ENCODE data around the gene MYD88. TPM values are rescaled to one million over a fixed set of nuclear protein-coding genes. Genes with fewer than 3 reads are reported as not detected.

MYD88 gene
- total RNA-seq, 1 experiment from 2014 or later: 17.7 TPM

DNA sequence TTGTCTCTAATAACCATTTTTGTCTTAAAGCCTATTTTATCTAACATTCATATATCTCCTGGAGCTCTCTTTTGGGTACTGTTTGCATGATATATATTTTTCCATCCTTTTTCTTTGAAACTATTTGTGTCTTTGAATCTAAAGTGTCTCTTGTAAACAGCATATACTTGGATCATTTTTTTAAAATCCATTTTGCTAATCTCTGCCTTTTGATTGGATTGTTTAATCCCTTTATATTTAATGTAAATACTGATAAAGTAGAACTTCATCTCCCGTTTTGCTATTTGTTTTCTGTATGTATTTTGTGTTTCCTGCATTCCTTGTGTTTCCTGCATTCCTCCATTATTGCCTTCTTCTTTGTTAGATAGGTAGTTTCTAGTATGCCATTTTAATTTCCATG lies 32.9 kb upstream of the MYD88 start:
- H3F3A ChIP-seq (ENCODE audit: low read length, unreplicated experiment): no peaks in the 10 kb centered on the region
- no peaks in the 10 kb centered on the region for H3K4me1 ChIP-seq (ENCODE audit: insufficient read depth, low read length)
- BruUV-seq (replicated peaks): no TSS peak
- H3K27ac ChIP-seq (ENCODE audit: low read length): no peak overlapping the region
- no peaks in the 10 kb centered on the region for H3K79me2 ChIP-seq (ENCODE audit: low read length)
- no peaks in the 10 kb centered on the region for H3K9me2 ChIP-seq (replicated peaks; ENCODE audit: low read length)
- H3K4me3 ChIP-seq (ENCODE audit: low read length): no peak overlapping the region
- TF ChIP-seq EZH2phosphoT487 (IDR thresholded peaks at IDR 0.05; ENCODE audit: borderline replicate concordance, low read length): no peak
- TF ChIP-seq EZH2 (IDR thresholded peaks at IDR 0.05; ENCODE audit: low read length, unreplicated experiment): no peak
- TF ChIP-seq, protein P1, sequence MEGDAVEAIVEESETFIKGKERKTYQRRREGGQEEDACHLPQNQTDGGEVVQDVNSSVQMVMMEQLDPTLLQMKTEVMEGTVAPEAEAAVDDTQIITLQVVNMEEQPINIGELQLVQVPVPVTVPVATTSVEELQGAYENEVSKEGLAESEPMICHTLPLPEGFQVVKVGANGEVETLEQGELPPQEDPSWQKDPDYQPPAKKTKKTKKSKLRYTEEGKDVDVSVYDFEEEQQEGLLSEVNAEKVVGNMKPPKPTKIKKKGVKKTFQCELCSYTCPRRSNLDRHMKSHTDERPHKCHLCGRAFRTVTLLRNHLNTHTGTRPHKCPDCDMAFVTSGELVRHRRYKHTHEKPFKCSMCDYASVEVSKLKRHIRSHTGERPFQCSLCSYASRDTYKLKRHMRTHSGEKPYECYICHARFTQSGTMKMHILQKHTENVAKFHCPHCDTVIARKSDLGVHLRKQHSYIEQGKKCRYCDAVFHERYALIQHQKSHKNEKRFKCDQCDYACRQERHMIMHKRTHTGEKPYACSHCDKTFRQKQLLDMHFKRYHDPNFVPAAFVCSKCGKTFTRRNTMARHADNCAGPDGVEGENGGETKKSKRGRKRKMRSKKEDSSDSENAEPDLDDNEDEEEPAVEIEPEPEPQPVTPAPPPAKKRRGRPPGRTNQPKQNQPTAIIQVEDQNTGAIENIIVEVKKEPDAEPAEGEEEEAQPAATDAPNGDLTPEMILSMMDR (conservative IDR thresholded peaks at IDR 0.05; ENCODE audit: low read depth, low read length): no peak
- ChIA-PET CTCF (no interaction called here), POLR2A (ENCODE audit: unreplicated experiment) (no interaction called here)
- H3K27me3 ChIP-seq (ENCODE audit: low read length): peaks cover 4% of the 10 kb centered on the region; the same call in 1 of the 2 replicates
- H3K4me2 ChIP-seq (ENCODE audit: low read length): no peak overlapping the region
- no peak overlapping the region for H3K9ac ChIP-seq (ENCODE audit: low read length)
- H3K36me3 ChIP-seq (ENCODE audit: low read depth, low read length): no peaks in the 10 kb centered on the region
- DNase-seq: no peak
- no peak for ATAC-seq
- peaks cover 6% of the 10 kb centered on the region; the same call in 1 of the 2 replicates for H3K9me3 ChIP-seq (ENCODE audit: low read length)
- no peak overlapping the region for H2AFZ ChIP-seq (ENCODE audit: low read length)
- intact Hi-C loops (cut with micrococcal nuclease): no loop called here
- H4K20me1 ChIP-seq (ENCODE audit: low read length): no peaks in the 10 kb centered on the region

GRCh38 chr3:38107911-38108648 lies 30.4 kb upstream of the MYD88 start:
- Histone ChIP-seq H2AFZ (ENCODE audit: low read length) (no peak overlapping the region), H3K36me3 (ENCODE audit: low read depth, low read length) (no peaks in the 10 kb centered on the region), H3K79me2 (ENCODE audit: low read length) (no peaks in the 10 kb centered on the region), H3K4me1 (ENCODE audit: insufficient read depth, low read length) (no peaks in the 10 kb centered on the region), H3K9ac (ENCODE audit: low read length) (no peak overlapping the region), H3K27ac (ENCODE audit: low read length) (no peak overlapping the region), H3K4me2 (ENCODE audit: low read length) (no peak overlapping the region), H3F3A (ENCODE audit: low read length, unreplicated experiment) (no peaks in the 10 kb centered on the region), H3K9me2 (replicated peaks; ENCODE audit: low read length) (no peaks in the 10 kb centered on the region), H4K20me1 (ENCODE audit: low read length) (no peaks in the 10 kb centered on the region), H3K27me3 (ENCODE audit: low read length) (no peaks in the 10 kb centered on the region), H3K9me3 (ENCODE audit: low read length) (peaks cover 6% of the 10 kb centered on the region; the same call in 1 of the 2 replicates), H3K4me3 (ENCODE audit: low read length) (no peak overlapping the region)
- intact Hi-C loops (cut with micrococcal nuclease): no loop called here
- no peak for DNase-seq
- CTCF ChIA-PET: no interaction called here
- ATAC-seq: no peak
- no TSS peak for BruUV-seq (replicated peaks)
- POLR2A ChIA-PET (ENCODE audit: unreplicated experiment): interaction anchor here (0.5 kb wide), 1 partner anchor 8 kb away, joined by 3 read pairs; no protein-coding TSS in a partner anchor
- TF ChIP-seq, protein P1 (conservative IDR thresholded peaks at IDR 0.05; ENCODE audit: low read depth, low read length): no peak
- TF ChIP-seq EZH2phosphoT487 (IDR thresholded peaks at IDR 0.05; ENCODE audit: borderline replicate concordance, low read length) (no peak), EZH2 (IDR thresholded peaks at IDR 0.05; ENCODE audit: low read length, unreplicated experiment) (no peak)

All from PC-3 (cell line).